ENCODE data around the gene AKAP12. TPM values are rescaled to one million over a fixed set of nuclear protein-coding genes. Genes with fewer than 3 reads are reported as not detected.
"Not testable (repeated sequence)": the region's sequence is repeated elsewhere in the genome, so short reads cannot be mapped to it uniquely, and the experiment has no call there.

The AKAP12 gene
- total and polyA plus RNA-seq, 5 experiments from 2014 or later: 0.02 TPM; not detected in 4

GRCh38 chr6:151325075-151326050, 85.6 kb downstream of the AKAP12 start:
- peaks cover 7 to 26% (median 22%) of the 10 kb centered on the region in 4 donors for H3K4me1 Mint-ChIP-seq
- ATAC-seq: peak; percentile 54 to 58
- H3K9me3 Mint-ChIP-seq: no peaks in the 10 kb centered on the region
- peaks cover 20 to 82% (median 34%) of the 10 kb centered on the region in 5 donors for H3K27me3 Mint-ChIP-seq
- POLR2A ChIA-PET: interaction anchor here (0.7 to 1.9 kb wide), 3 partner anchors 65 to 847 kb away, joined by 3 to 6 read pairs (median 4); no protein-coding TSS in a partner anchor
- H3K36me3 Mint-ChIP-seq: no peaks in the 10 kb centered on the region
- peak in 6 of 10 donors; percentile 4 to 18 (median 12) for DNase-seq
- H3K4me3 Mint-ChIP-seq: peak overlapping the region; percentile 70 to 89 (median 80)
- peak overlapping the region in 3 of 10 donors; percentile 3 to 41 (median 25) for H3K27ac Mint-ChIP-seq

GRCh38 chr6:151326116-151326825, 86.5 kb downstream of the AKAP12 start:
- Mint-ChIP-seq H3K4me3 (peak overlapping the region; percentile 61 to 87 (median 79)), H3K27me3 (peaks cover 14 to 77% (median 34%) of the 10 kb centered on the region in 5 donors), H3K4me1 (peaks cover 7 to 26% (median 22%) of the 10 kb centered on the region in 4 donors), H3K9me3 (no peaks in the 10 kb centered on the region), H3K27ac (peak overlapping the region in 1 of 10 donors; percentile 41), H3K36me3 (no peaks in the 10 kb centered on the region)
- ATAC-seq (no peak), DNase-seq (no peak)
- POLR2A ChIA-PET: interaction anchor here (0.7 kb wide), 1 partner anchor 846 kb away, joined by 4 read pairs; no protein-coding TSS in a partner anchor

- peaks cover 14 to 72% (median 34%) of the 10 kb centered on the region in 5 donors for H3K27me3 Mint-ChIP-seq
- H3K9me3 Mint-ChIP-seq: no peaks in the 10 kb centered on the region
- no peak overlapping the region for H3K4me3 Mint-ChIP-seq
- POLR2A ChIA-PET: interaction anchor here (0.7 kb wide), 1 partner anchor 433 kb away, joined by 3 read pairs; no protein-coding TSS in a partner anchor
- H3K4me1 Mint-ChIP-seq: peaks cover 7 to 26% (median 22%) of the 10 kb centered on the region in 4 donors
- ATAC-seq (no peak), DNase-seq (no peak)
- H3K36me3 Mint-ChIP-seq: no peaks in the 10 kb centered on the region
- no peak overlapping the region for H3K27ac Mint-ChIP-seq
These were observed 87.3 kb downstream of the AKAP12 start for GRCh38 chr6:151327101-151327500.

- Mint-ChIP-seq H3K27ac (no peak overlapping the region), H3K4me1 (peaks cover 7 to 14% (median 9%) of the 10 kb centered on the region in 4 donors), H3K4me3 (no peak overlapping the region), H3K27me3 (peaks cover 10 to 45% (median 23%) of the 10 kb centered on the region in 5 donors), H3K9me3 (no peaks in the 10 kb centered on the region), H3K36me3 (no peaks in the 10 kb centered on the region)
- POLR2A ChIA-PET: no interaction called here
- DNase-seq (no peak), ATAC-seq (no peak)
These were observed 90.4 kb downstream of the AKAP12 start for GRCh38 chr6:151330130-151330696.

GRCh38 chr6:151335930-151336329, 96.2 kb downstream of the AKAP12 start:
- Mint-ChIP-seq H3K4me3 (no peak overlapping the region), H3K9me3 (no peaks in the 10 kb centered on the region), H3K36me3 (no peaks in the 10 kb centered on the region), H3K27me3 (peaks cover 0 to 3% (median 0%) of the 10 kb centered on the region in 5 donors), H3K4me1 (peaks cover 0 to 5% (median 2%) of the 10 kb centered on the region in 4 donors), H3K27ac (no peak overlapping the region)
- ATAC-seq (no peak), DNase-seq (no peak)
- POLR2A ChIA-PET: no interaction called here

GRCh38 chr6:151338651-151339200, 99.0 kb downstream of the AKAP12 start:
- POLR2A ChIA-PET: no interaction called here

GRCh38 chr6:151339369-151339768, 99.6 kb downstream of the AKAP12 start:
- H3K27me3 Mint-ChIP-seq: peaks cover 0 to 3% (median 0%) of the 10 kb centered on the region in 5 donors
- H3K4me3 Mint-ChIP-seq: no peak overlapping the region
- ATAC-seq (no peak), DNase-seq (no peak)
- POLR2A ChIA-PET: no interaction called here
- peaks cover 0 to 5% (median 2%) of the 10 kb centered on the region in 4 donors for H3K4me1 Mint-ChIP-seq
- no peaks in the 10 kb centered on the region for H3K9me3 Mint-ChIP-seq
- H3K36me3 Mint-ChIP-seq: no peaks in the 10 kb centered on the region
- no peak overlapping the region for H3K27ac Mint-ChIP-seq

More at GRCh38 chr6:151338651-151339200, 99.0 kb downstream of the AKAP12 start:
- Mint-ChIP-seq H3K36me3 (no peaks in the 10 kb centered on the region), H3K4me1 (peaks cover 0 to 5% (median 2%) of the 10 kb centered on the region in 4 donors), H3K9me3 (no peaks in the 10 kb centered on the region), H3K4me3 (no peak overlapping the region), H3K27me3 (peaks cover 0 to 3% (median 0%) of the 10 kb centered on the region in 5 donors), H3K27ac (peak overlapping the region in 1 of 10 donors; percentile 4)
- ATAC-seq (no peak), DNase-seq (no peak)

GRCh38 chr6:151340219-151340978, 100.6 kb downstream of the AKAP12 start:
- POLR2A ChIA-PET: no interaction called here
- no peak for ATAC-seq
- H3K36me3 Mint-ChIP-seq: no peaks in the 10 kb centered on the region

GRCh38 chr6:151341476-151342195, 101.9 kb downstream of the AKAP12 start:
- no peaks in the 10 kb centered on the region for H3K9me3 Mint-ChIP-seq
- POLR2A ChIA-PET: no interaction called here
- no peaks in the 10 kb centered on the region for H3K27me3 Mint-ChIP-seq
- no peaks in the 10 kb centered on the region for H3K36me3 Mint-ChIP-seq
- no peak for DNase-seq
- no peak overlapping the region for H3K4me3 Mint-ChIP-seq
- no peaks in the 10 kb centered on the region for H3K4me1 Mint-ChIP-seq
- ATAC-seq: no peak
- no peak overlapping the region for H3K27ac Mint-ChIP-seq

More at GRCh38 chr6:151340219-151340978, 100.6 kb downstream of the AKAP12 start:
- DNase-seq: no peak
- H3K27ac Mint-ChIP-seq: no peak overlapping the region
- H3K9me3 Mint-ChIP-seq: no peaks in the 10 kb centered on the region
- no peaks in the 10 kb centered on the region for H3K4me1 Mint-ChIP-seq
- H3K4me3 Mint-ChIP-seq: no peak overlapping the region
- no peaks in the 10 kb centered on the region for H3K27me3 Mint-ChIP-seq

- ATAC-seq, DNase-seq, H3K36me3 Mint-ChIP-seq, H3K4me3 Mint-ChIP-seq, H3K27ac Mint-ChIP-seq, H3K9me3 Mint-ChIP-seq, H3K4me1 Mint-ChIP-seq, POLR2A ChIA-PET, H3K27me3 Mint-ChIP-seq: not testable (repeated sequence)
These were observed 103.0 kb downstream of the AKAP12 start for GRCh38 chr6:151342750-151343149.

GRCh38 chr6:151349651-151350270, 110.0 kb downstream of the AKAP12 start:
- ATAC-seq (no peak), DNase-seq (no peak)
- POLR2A ChIA-PET: no interaction called here
- Mint-ChIP-seq H3K4me3 (no peak overlapping the region), H3K27me3 (no peaks in the 10 kb centered on the region), H3K36me3 (peaks cover 0 to 1% (median 0%) of the 10 kb centered on the region in 3 donors), H3K27ac (peak overlapping the region in 3 of 10 donors; percentile 29 to 88 (median 45)), H3K4me1 (no peaks in the 10 kb centered on the region), H3K9me3 (no peaks in the 10 kb centered on the region)

All from naive thymus-derived CD8-positive, alpha-beta T cell (primary cell).